ENCODE results near the gene TMEM37. TPM values are rescaled to one million over a fixed set of nuclear protein-coding genes. Genes with fewer than 3 reads are reported as not detected.

Gene TMEM37
- total RNA-seq, 4 donors from 2014 or later, result 1.7 to 2.8 (median 2.2) TPM

DNA sequence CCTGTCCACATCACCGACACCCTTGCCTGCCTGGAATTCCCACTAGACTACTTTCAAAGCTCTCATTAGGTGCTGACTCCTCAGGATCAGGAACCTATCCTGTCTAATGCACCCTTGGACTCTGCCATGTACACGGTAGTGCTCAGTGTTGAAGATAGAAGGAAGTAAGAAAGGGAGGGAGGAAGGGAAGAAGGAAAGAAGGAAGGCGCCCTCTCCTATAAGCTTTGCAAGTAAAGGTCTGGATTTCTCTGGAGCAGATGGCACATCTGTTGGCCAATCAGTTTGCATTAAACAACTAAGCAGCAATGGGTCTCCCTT lies 47.3 kb downstream of the TMEM37 start:
- H3K4me1 ChIP-seq, result peaks cover 0 to 29% (median 9%) of the 10 kb centered on the region in 4 donors
- intact Hi-C loops (cut with DNase I), result no loop called here

GRCh38 chr2:119480184-119480583 lies 48.5 kb downstream of the TMEM37 start:
- H3K27me3 ChIP-seq, result peaks cover 0 to 10% (median 0%) of the 10 kb centered on the region in 4 donors
- WGBS, result 88% methylated on average over 5 of the region's 5 CpGs
- no peaks in the 10 kb centered on the region for H3K9me3 ChIP-seq
- no peaks in the 10 kb centered on the region for H3K36me3 ChIP-seq
- no peak overlapping the region for H3K27ac ChIP-seq (replicated peaks in 1 of 4)
- no peak for TF ChIP-seq POLR2A (IDR thresholded peaks at IDR 0.05; ENCODE audit: low read depth)
- no peak for TF ChIP-seq EP300 (IDR thresholded peaks at IDR 0.05)
- no peak for TF ChIP-seq CTCF (IDR thresholded peaks at IDR 0.05)
- no peak for TF ChIP-seq POLR2AphosphoS5 (IDR thresholded peaks at IDR 0.05)
- H3K4me1 ChIP-seq, result peaks cover 6 to 29% (median 12%) of the 10 kb centered on the region in 4 donors
- no peak overlapping the region for H3K4me3 ChIP-seq
- DNase-seq (ENCODE audit: extremely low spot score), result peak; percentile 79
- intact Hi-C loops (cut with DNase I), result no loop called here

More for the DNA sequence above, 47.3 kb downstream of the TMEM37 start:
- no peaks in the 10 kb centered on the region for H3K9me3 ChIP-seq
- TF ChIP-seq EP300 (IDR thresholded peaks at IDR 0.05), result no peak
- no peak for TF ChIP-seq POLR2AphosphoS5 (IDR thresholded peaks at IDR 0.05)
- no peak for TF ChIP-seq CTCF (IDR thresholded peaks at IDR 0.05)
- no peak for TF ChIP-seq POLR2A (IDR thresholded peaks at IDR 0.05; ENCODE audit: low read depth)
- no peaks in the 10 kb centered on the region for H3K36me3 ChIP-seq
- DNase-seq (ENCODE audit: extremely low spot score), result no peak
- no peak overlapping the region for H3K27ac ChIP-seq (replicated peaks in 1 of 4)
- 98% methylated on average over 3 of the region's 3 CpGs for WGBS
- no peak overlapping the region for H3K4me3 ChIP-seq
- peaks cover 0 to 10% (median 0%) of the 10 kb centered on the region in 4 donors for H3K27me3 ChIP-seq

- intact Hi-C loops (cut with DNase I), result no loop called here
- Histone ChIP-seq H3K4me3 (no peak overlapping the region), H3K9me3 (no peaks in the 10 kb centered on the region), H3K27me3 (peaks cover 0 to 10% (median 0%) of the 10 kb centered on the region in 4 donors), H3K4me1 (peaks cover 10 to 26% (median 18%) of the 10 kb centered on the region in 4 donors), H3K36me3 (no peaks in the 10 kb centered on the region), H3K27ac (replicated peaks in 1 of 4) (no peak overlapping the region)
- TF ChIP-seq EP300 (IDR thresholded peaks at IDR 0.05) (no peak), CTCF (IDR thresholded peaks at IDR 0.05) (no peak), POLR2A (IDR thresholded peaks at IDR 0.05; ENCODE audit: low read depth) (no peak), POLR2AphosphoS5 (IDR thresholded peaks at IDR 0.05) (no peak)
- DNase-seq (ENCODE audit: extremely low spot score), result peak; percentile 89
- WGBS, result 88% methylated on average over 11 of the region's 11 CpGs
Observed at GRCh38 chr2:119480718-119481142, 49.1 kb downstream of the TMEM37 start.

DNA sequence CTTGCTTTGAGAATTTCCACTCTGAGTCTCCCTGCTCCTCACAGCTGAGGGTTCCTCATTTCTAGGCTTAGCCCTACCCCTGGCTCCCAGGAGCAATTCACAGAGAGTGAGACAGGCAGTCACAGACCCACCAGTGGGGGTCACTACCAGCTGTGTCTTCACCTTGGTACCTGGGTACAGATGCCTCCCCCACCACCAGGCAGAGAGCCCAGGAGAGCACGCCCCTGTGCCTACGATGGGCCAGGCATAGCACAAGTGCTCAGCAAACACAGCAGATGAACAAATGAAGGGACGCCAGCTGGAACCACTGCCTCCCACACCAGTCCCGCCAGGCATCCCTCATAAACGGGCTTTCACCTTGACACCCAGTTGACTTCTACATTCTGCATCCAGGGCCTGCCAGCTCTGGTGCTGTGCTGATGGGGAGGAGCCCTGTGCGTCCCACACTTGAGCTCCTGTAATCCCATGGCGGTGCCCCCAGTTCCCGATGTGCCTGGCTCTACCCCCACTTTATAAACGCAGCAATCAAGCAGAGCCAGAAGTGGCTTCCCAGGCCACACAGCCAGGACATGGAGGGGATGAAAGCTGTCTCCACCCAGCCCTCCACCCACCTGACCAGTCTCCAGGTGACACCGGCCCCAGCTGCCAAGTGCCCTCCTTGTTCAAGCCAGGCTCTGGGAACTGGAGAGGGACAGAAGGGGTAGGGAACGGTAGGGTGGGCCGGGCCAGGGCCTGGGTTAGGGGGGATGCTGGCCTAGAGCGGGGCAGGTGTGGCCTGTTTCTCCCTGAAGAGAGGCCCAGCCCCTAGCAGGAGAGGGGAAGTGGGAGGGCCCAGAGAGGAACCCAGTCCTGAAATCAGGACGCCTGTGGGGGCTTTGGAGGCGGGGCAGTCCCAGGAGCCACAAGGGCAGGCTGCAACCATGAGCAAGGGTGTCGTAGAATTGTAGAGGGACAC lies 50.1 kb downstream of the TMEM37 start:
- H3K27me3 ChIP-seq, result peaks cover 0 to 5% (median 0%) of the 10 kb centered on the region in 4 donors

More for the DNA sequence above, 50.1 kb downstream of the TMEM37 start:
- Histone ChIP-seq H3K27ac (replicated peaks in 1 of 4) (no peak overlapping the region), H3K4me3 (no peak overlapping the region), H3K4me1 (peaks cover 10 to 23% (median 12%) of the 10 kb centered on the region in 4 donors), H3K9me3 (no peaks in the 10 kb centered on the region), H3K36me3 (no peaks in the 10 kb centered on the region)
- intact Hi-C loops (cut with DNase I), result no loop called here
- TF ChIP-seq CTCF (IDR thresholded peaks at IDR 0.05) (no peak), POLR2AphosphoS5 (IDR thresholded peaks at IDR 0.05) (no peak), POLR2A (IDR thresholded peaks at IDR 0.05; ENCODE audit: low read depth) (no peak), EP300 (IDR thresholded peaks at IDR 0.05) (no peak)
- WGBS, result 80% methylated on average over 10 of the region's 16 CpGs
- peak; percentile 84 for DNase-seq (ENCODE audit: extremely low spot score)
